Ascending aorta (tissue), 2 donors: ENCODE results near the gene SLC16A8. TPM values are rescaled to one million over a fixed set of nuclear protein-coding genes. Genes with fewer than 3 reads are reported as not detected.

Source experiments
- DNase-seq, 2 donors: peaks; one replicate each; pipeline ENCODE4 v3.0.0-alpha.2; 2019; ENCODE audit warnings: low spot score in 2 of 2
- H3K27ac ChIP-seq, 2 donors: fragments of 200-600 bp; sonication (generic); one replicate each; pipeline ENCODE4 v1.5.1; 2016 to 2017; ENCODE audit warnings: mild to moderate bottlenecking in 1 of 2
- H3K27me3 ChIP-seq: fragments of 200-600 bp; sonication (generic); one replicate; pipeline ENCODE4 v1.5.1; 2017
- H3K36me3 ChIP-seq, 2 donors: fragments of 200-600 bp; sonication (generic); one replicate each; pipeline ENCODE4 v1.5.1; 2016
- H3K4me1 ChIP-seq, 2 donors: fragments of 200-600 bp; sonication (generic); one replicate each; pipeline ENCODE4 v1.5.1; 2016 to 2017; ENCODE audit warnings: mild to moderate bottlenecking in 1 of 2
- H3K4me3 ChIP-seq, 2 donors: fragments of 200-600 bp; sonication (generic); one replicate each; pipeline ENCODE4 v1.5.1; 2016 to 2017; ENCODE audit warnings: mild to moderate bottlenecking in 1 of 2
- H3K9me3 ChIP-seq, 2 donors: fragments of 200-600 bp; sonication (generic); one replicate each; pipeline ENCODE4 v1.5.1; 2016
- CTCF ChIP-seq, 3 experiments: fragments of 200-600 bp in 2 of 3; fragments of 450-650 bp in 1 of 3; sonication (generic) in 2 of 3; IDR thresholded peaks; one replicate each; pipeline ENCODE4 v1.5.1; 2016 to 2019; ENCODE audit warnings: antibody characterized with exemption in 3 of 3, mild to moderate bottlenecking in 1 of 3, moderate library complexity in 1 of 3
- intact Hi-C: fragments of 100-400 bp; cut with DNase I; formaldehyde crosslinking; loops from one replicate; pipeline ENCODE4 v1.15.1; 2023
- total RNA-seq: library from RNA; depleted of rRNA; stranded (reverse); fragments of >200 nt; gene quantifications from one replicate; pipeline ENCODE4 v1.1.0, GENCODE V29; 2016

The SLC16A8 gene
- total RNA-seq, 1 donor from 2014 or later: not detected

GRCh38 chr22:38078046-38078840, 5.7 kb downstream of the SLC16A8 start:
- Histone ChIP-seq H3K4me3 (no peak overlapping the region), H3K9me3 (no peaks in the 10 kb centered on the region), H3K27ac (no peak overlapping the region), H3K4me1 (peaks cover 0 to 16% of the 10 kb centered on the region in 2 donors), H3K27me3 (no peaks in the 10 kb centered on the region), H3K36me3 (peaks cover 19 to 24% of the 10 kb centered on the region in 2 donors)
- no peak for TF ChIP-seq CTCF (IDR thresholded peaks at IDR 0.05)
- no peak for DNase-seq
- intact Hi-C loops: no loop called here

DNA sequence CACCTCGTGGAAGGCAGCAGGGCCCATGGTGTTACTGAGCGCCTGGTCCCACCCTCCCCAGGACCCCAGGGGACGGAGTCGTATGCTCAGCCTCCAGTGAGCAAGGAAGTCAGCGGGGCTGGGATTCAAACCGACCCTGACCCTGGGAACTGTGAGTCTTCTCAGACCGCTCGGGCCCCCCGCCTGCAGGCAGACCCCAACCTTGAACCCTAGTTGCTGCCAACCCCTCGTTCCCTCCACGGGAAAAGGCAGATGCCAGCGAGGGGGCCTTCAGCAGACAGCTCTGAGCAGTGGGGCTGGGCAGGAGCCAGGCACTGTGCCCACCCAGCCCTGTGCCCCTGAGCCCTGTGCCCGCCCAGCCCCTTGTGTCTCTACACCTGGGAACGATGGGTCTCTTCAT, 6.4 kb downstream of the SLC16A8 start:
- no peaks in the 10 kb centered on the region for H3K9me3 ChIP-seq
- TF ChIP-seq CTCF (IDR thresholded peaks at IDR 0.05): no peak
- peaks cover 25 to 31% of the 10 kb centered on the region in 2 donors for H3K36me3 ChIP-seq
- peaks cover 0 to 14% of the 10 kb centered on the region in 2 donors for H3K4me1 ChIP-seq
- no peaks in the 10 kb centered on the region for H3K27me3 ChIP-seq
- no peak overlapping the region for H3K27ac ChIP-seq
- intact Hi-C loops: no loop called here
- DNase-seq: no peak
- H3K4me3 ChIP-seq: no peak overlapping the region

- H3K36me3 ChIP-seq: peaks cover 30 to 31% of the 10 kb centered on the region in 2 donors
- TF ChIP-seq CTCF (IDR thresholded peaks at IDR 0.05): no peak
- intact Hi-C loops: no loop called here
- peaks cover 0 to 9% of the 10 kb centered on the region in 2 donors for H3K4me1 ChIP-seq
- no peaks in the 10 kb centered on the region for H3K9me3 ChIP-seq
- H3K4me3 ChIP-seq: no peak overlapping the region
- no peaks in the 10 kb centered on the region for H3K27me3 ChIP-seq
- DNase-seq: no peak
- no peak overlapping the region for H3K27ac ChIP-seq
Observed at GRCh38 chr22:38077096-38077495, 6.9 kb downstream of the SLC16A8 start.

- no peak for DNase-seq
- Histone ChIP-seq H3K4me3 (no peak overlapping the region), H3K36me3 (peaks cover 40% of the 10 kb centered on the region in 2 donors), H3K4me1 (peaks cover 4 to 12% of the 10 kb centered on the region in 2 donors), H3K9me3 (no peaks in the 10 kb centered on the region), H3K27me3 (no peaks in the 10 kb centered on the region), H3K27ac (no peak overlapping the region)
- intact Hi-C loops: no loop called here
- TF ChIP-seq CTCF (IDR thresholded peaks at IDR 0.05): no peak
Observed at GRCh38 chr22:38075961-38076360, 8.0 kb downstream of the SLC16A8 start.

GRCh38 chr22:38075105-38075825, 8.7 kb downstream of the SLC16A8 start:
- peaks cover 9 to 15% of the 10 kb centered on the region in 2 donors for H3K4me1 ChIP-seq
- H3K36me3 ChIP-seq: peaks cover 40% of the 10 kb centered on the region in 2 donors
- intact Hi-C loops: no loop called here
- H3K4me3 ChIP-seq: no peak overlapping the region
- no peaks in the 10 kb centered on the region for H3K9me3 ChIP-seq
- H3K27me3 ChIP-seq: no peaks in the 10 kb centered on the region
- H3K27ac ChIP-seq: no peak overlapping the region
- no peak for TF ChIP-seq CTCF (IDR thresholded peaks at IDR 0.05)
- no peak for DNase-seq
